Measurements from ENCODE around the gene ILF2.

DNA sequence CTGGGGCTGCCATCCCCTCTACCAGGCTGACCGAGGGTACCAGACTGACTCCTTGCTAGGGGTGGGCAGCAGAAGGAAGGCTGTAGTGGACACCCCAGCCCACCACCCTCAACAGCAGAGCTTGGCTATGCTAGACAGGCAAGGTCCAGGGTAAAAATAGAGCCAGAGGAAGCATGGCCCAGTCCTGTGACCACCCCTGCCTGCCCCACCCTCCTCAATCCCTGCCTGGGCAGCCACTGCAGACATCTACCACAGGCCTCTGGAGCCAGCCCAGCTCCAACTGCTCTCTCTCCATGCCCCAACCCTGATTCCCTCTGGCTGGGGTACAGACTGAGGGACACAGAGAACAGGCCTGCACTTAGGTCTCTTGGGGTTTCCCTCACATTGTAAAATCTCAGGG, 40.8 kb downstream of the ILF2 start:
- TF ChIP-seq POLR2A (IDR thresholded peaks at IDR 0.05; ENCODE audit: low read depth) (peak; percentile 18), EP300 (IDR thresholded peaks at IDR 0.05) (no peak)
- TF ChIP-seq, protein P1, sequence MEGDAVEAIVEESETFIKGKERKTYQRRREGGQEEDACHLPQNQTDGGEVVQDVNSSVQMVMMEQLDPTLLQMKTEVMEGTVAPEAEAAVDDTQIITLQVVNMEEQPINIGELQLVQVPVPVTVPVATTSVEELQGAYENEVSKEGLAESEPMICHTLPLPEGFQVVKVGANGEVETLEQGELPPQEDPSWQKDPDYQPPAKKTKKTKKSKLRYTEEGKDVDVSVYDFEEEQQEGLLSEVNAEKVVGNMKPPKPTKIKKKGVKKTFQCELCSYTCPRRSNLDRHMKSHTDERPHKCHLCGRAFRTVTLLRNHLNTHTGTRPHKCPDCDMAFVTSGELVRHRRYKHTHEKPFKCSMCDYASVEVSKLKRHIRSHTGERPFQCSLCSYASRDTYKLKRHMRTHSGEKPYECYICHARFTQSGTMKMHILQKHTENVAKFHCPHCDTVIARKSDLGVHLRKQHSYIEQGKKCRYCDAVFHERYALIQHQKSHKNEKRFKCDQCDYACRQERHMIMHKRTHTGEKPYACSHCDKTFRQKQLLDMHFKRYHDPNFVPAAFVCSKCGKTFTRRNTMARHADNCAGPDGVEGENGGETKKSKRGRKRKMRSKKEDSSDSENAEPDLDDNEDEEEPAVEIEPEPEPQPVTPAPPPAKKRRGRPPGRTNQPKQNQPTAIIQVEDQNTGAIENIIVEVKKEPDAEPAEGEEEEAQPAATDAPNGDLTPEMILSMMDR (IDR thresholded peaks at IDR 0.05), result no peak

Data from esophagus muscularis mucosa (tissue), 4 donors.